ENCODE results near the gene FITM2. TPM values are rescaled to one million over a fixed set of nuclear protein-coding genes. Genes with fewer than 3 reads are reported as not detected.

FITM2 gene
- total and polyA plus RNA-seq, 2 donors from 2014 or later: 10.0 to 12.5 TPM

GRCh38 chr20:44355498-44356352 is 44.7 kb upstream of the FITM2 start, which contains the start of gene HNF4A:
Gene HNF4A, plus strand, starts transcription at chr20:44355699. Its CDS starts 106 bp downstream, at chr20:44355805.
- Histone ChIP-seq H3K4me3 (ENCODE audit: low read length in 3 of 3) (no peak within 1 kb of the TSS), H3K27me3 (ENCODE audit: control insufficient read depth, insufficient read depth, low read length) (no peaks in the 10 kb centered on the region), H3K9me3 (ENCODE audit: control insufficient read depth in 2 of 3, insufficient read depth in 1 of 3, low read length in 3 of 3) (no peaks in the 10 kb centered on the region), H3K4me1 (ENCODE audit: control insufficient read depth in 2 of 3, insufficient read depth in 2 of 3, low read depth in 1 of 3, low read length in 3 of 3) (peaks cover 0 to 6% (median 5%) of the 10 kb centered on the region in 3 donors), H3K27ac (ENCODE audit: low read depth in 2 of 2, low read length in 2 of 2) (no peak within 1 kb of the TSS), H3K36me3 (ENCODE audit: control insufficient read depth in 2 of 3, insufficient read depth in 3 of 3, low read length in 3 of 3) (peaks cover 0 to 3% (median 0%) of the 10 kb centered on the region in 3 donors), H3K9ac (ENCODE audit: low read length in 3 of 3) (no peak within 1 kb of the TSS)
- FAIRE-seq (no peak), DNase-seq (no peak)
- intact Hi-C loops (cut with DNase I): no loop called here
- no peak for TF ChIP-seq CTCF (IDR thresholded peaks at IDR 0.05; ENCODE audit: borderline replicate concordance, extremely low read depth, insufficient read depth)

- intact Hi-C loops (cut with DNase I): no loop called here
- DNase-seq: no peak
- TF ChIP-seq CTCF (IDR thresholded peaks at IDR 0.05; ENCODE audit: borderline replicate concordance, extremely low read depth, insufficient read depth): no peak
- no peak overlapping the region for H3K27ac ChIP-seq (ENCODE audit: low read depth in 2 of 2, low read length in 2 of 2)
- H3K9me3 ChIP-seq (ENCODE audit: control insufficient read depth in 2 of 3, insufficient read depth in 1 of 3, low read length in 3 of 3): no peaks in the 10 kb centered on the region
- H3K4me1 ChIP-seq (ENCODE audit: control insufficient read depth in 2 of 3, insufficient read depth in 2 of 3, low read depth in 1 of 3, low read length in 3 of 3): peaks cover 0 to 6% (median 5%) of the 10 kb centered on the region in 3 donors
- H3K36me3 ChIP-seq (ENCODE audit: control insufficient read depth in 2 of 3, insufficient read depth in 3 of 3, low read length in 3 of 3): peaks cover 0 to under 1% (median 0%) of the 10 kb centered on the region in 3 donors
- H3K9ac ChIP-seq (ENCODE audit: low read length in 3 of 3): no peak overlapping the region
- no peak for FAIRE-seq
- H3K4me3 ChIP-seq (ENCODE audit: low read length in 3 of 3): no peak overlapping the region
- no peaks in the 10 kb centered on the region for H3K27me3 ChIP-seq (ENCODE audit: control insufficient read depth, insufficient read depth, low read length)
Measured at GRCh38 chr20:44354979-44355497, 44.0 kb upstream of the FITM2 start.

GRCh38 chr20:44350567-44350966 is 39.6 kb upstream of the FITM2 start:
- H3K27me3 ChIP-seq (ENCODE audit: control insufficient read depth, insufficient read depth, low read length): no peaks in the 10 kb centered on the region
- no peak for DNase-seq
- H3K4me3 ChIP-seq (ENCODE audit: low read length in 3 of 3): no peak overlapping the region
- H3K27ac ChIP-seq (ENCODE audit: low read depth in 2 of 2, low read length in 2 of 2): no peak overlapping the region
- no peak overlapping the region for H3K9ac ChIP-seq (ENCODE audit: low read length in 3 of 3)
- H3K9me3 ChIP-seq (ENCODE audit: control insufficient read depth in 2 of 3, insufficient read depth in 1 of 3, low read length in 3 of 3): no peaks in the 10 kb centered on the region
- H3K4me1 ChIP-seq (ENCODE audit: control insufficient read depth in 2 of 3, insufficient read depth in 2 of 3, low read depth in 1 of 3, low read length in 3 of 3): no peaks in the 10 kb centered on the region
- no peaks in the 10 kb centered on the region for H3K36me3 ChIP-seq (ENCODE audit: control insufficient read depth in 2 of 3, insufficient read depth in 3 of 3, low read length in 3 of 3)
- no peak for FAIRE-seq
- intact Hi-C loops (cut with DNase I): no loop called here
- TF ChIP-seq CTCF (IDR thresholded peaks at IDR 0.05; ENCODE audit: borderline replicate concordance, extremely low read depth, insufficient read depth): no peak
